Gastrocnemius medialis (tissue), 4 donors: ENCODE measurements around the gene TSPAN9. TPM values are rescaled to one million over a fixed set of nuclear protein-coding genes. Genes with fewer than 3 reads are reported as not detected.

Source experiments
- ATAC-seq, 2 donors: fragments of 150-250 bp; one replicate each; pipeline ENCODE4 v1.9.1; 2016
- DNase-seq, 2 donors: peaks; one replicate each; pipeline ENCODE4 v3.0.0-alpha.2; 2019
- H3K27ac ChIP-seq, 4 donors: fragments of 200-600 bp; sonication (generic); 1 replicate in 1 of 4; 2 replicates in 3 of 4; pipeline ENCODE4 v1.5.1; 2016 to 2018; ENCODE audit warnings: mild to moderate bottlenecking in 2 of 4, moderate library complexity in 1 of 4
- H3K27me3 ChIP-seq, 3 donors: fragments of 200-600 bp; sonication (generic) in 2 of 3; 1 replicate in 1 of 3; 2 replicates in 2 of 3; pipeline versions ENCODE4 v1.5.1 to v1.6.0; 2016 to 2019; ENCODE audit warnings: mild to moderate bottlenecking in 1 of 3, moderate library complexity in 1 of 3
- H3K36me3 ChIP-seq, 2 donors: fragments of 200-600 bp; sonication (generic) in 1 of 2; one replicate each; pipeline ENCODE4 v1.5.1; 2017 to 2018
- H3K4me1 ChIP-seq, 2 donors: fragments of 200-600 bp; sonication (generic) in 1 of 2; one replicate each; pipeline ENCODE4 v1.5.1; 2016 to 2017; ENCODE audit warnings: mild to moderate bottlenecking in 2 of 2
- H3K4me3 ChIP-seq, 4 donors: fragments of 200-600 bp; sonication (generic) in 3 of 4; 1 replicate in 1 of 4; 2 replicates in 3 of 4; pipeline ENCODE4 v1.5.1; 2016 to 2019; ENCODE audit warnings: mild to moderate bottlenecking in 2 of 4
- H3K9me3 ChIP-seq, 3 donors: fragments of 200-600 bp; sonication (generic) in 2 of 3; 1 replicate in 1 of 3; 2 replicates in 2 of 3; pipeline ENCODE4 v1.5.1; 2016 to 2019
- CTCF ChIP-seq, 5 experiments: fragments of 450-650 bp in 3 of 5; fragments of 200-600 bp in 2 of 5; sonication (generic) in 2 of 5; IDR thresholded peaks in 4 of 5; conservative IDR thresholded peaks in 1 of 5; 1 replicate in 4 of 5; 2 replicates in 1 of 5; pipeline ENCODE4 v1.5.1; 2016 to 2019; ENCODE audit warnings: antibody characterized with exemption in 5 of 5, mild to moderate bottlenecking in 3 of 5, moderate library complexity in 3 of 5
- POLR2A ChIP-seq, 2 donors: fragments of 450-650 bp; IDR thresholded peaks; one replicate each; pipeline ENCODE4 v1.6.1; 2017; ENCODE audit warnings: antibody characterized with exemption in 2 of 2, mild to moderate bottlenecking in 2 of 2, moderate library complexity in 2 of 2
- in situ Hi-C, 4 donors: fragments of 200-750 bp; cut with MboI; loops; one replicate each; pipeline versions ENCODE4 v1.15.0 to v1.8.0; 2017; ENCODE audit warnings: low sequenced_read_pairs in 4 of 4
- intact Hi-C: fragments of 100-400 bp; cut with DNase I; formaldehyde crosslinking; loops from one replicate; pipeline ENCODE4 v1.15.1; 2023; ENCODE audit warnings: low total_unique reads
- total RNA-seq, 4 donors: library from RNA; depleted of rRNA; stranded (reverse); fragments of >200 nt; gene quantifications; one replicate each; pipeline versions ENCODE4 v1.1.0 to v1.2.3, GENCODE V29; 2016

The TSPAN9 gene
- total RNA-seq, 4 donors from 2014 or later = 4.7 to 9.4 (median 7.4) TPM

- no peak overlapping the region for H3K4me3 ChIP-seq
- peak overlapping the region; percentile 46 to 66 (median 54) for H3K27ac ChIP-seq
- intact Hi-C loops (no loop called here), in situ Hi-C loops (no loop called here)
- H3K36me3 ChIP-seq = no peaks in the 10 kb centered on the region
- TF ChIP-seq CTCF (IDR thresholded peaks at IDR 0.05 in 4 of 5, conservative IDR thresholded peaks at IDR 0.05 in 1 of 5) (no peak), POLR2A (IDR thresholded peaks at IDR 0.05) (no peak)
- DNase-seq = no peak
- ATAC-seq = no peak
- H3K9me3 ChIP-seq = no peaks in the 10 kb centered on the region
- H3K4me1 ChIP-seq = peaks cover 17 to 27% of the 10 kb centered on the region in 2 donors
- H3K27me3 ChIP-seq = no peaks in the 10 kb centered on the region
These were observed 140.5 kb downstream of the TSPAN9 start for GRCh38 chr12:3217683-3218079.

GRCh38 chr12:3218228-3219171 lies 141.3 kb downstream of the TSPAN9 start:
- Histone ChIP-seq H3K27ac (peak overlapping the region; percentile 46 to 71 (median 59)), H3K4me1 (peaks cover 17 to 27% of the 10 kb centered on the region in 2 donors), H3K4me3 (no peak overlapping the region), H3K36me3 (no peaks in the 10 kb centered on the region), H3K27me3 (no peaks in the 10 kb centered on the region), H3K9me3 (no peaks in the 10 kb centered on the region)
- ATAC-seq (peak; percentile 62 to 81), DNase-seq (peak; percentile 47 to 76)
- intact Hi-C loops (no loop called here), in situ Hi-C loops (no loop called here)
- no peak for TF ChIP-seq POLR2A (IDR thresholded peaks at IDR 0.05)
- TF ChIP-seq CTCF (IDR thresholded peaks at IDR 0.05 in 4 of 5, conservative IDR thresholded peaks at IDR 0.05 in 1 of 5) = no peak

- in situ Hi-C loops = no loop called here
- ATAC-seq = no peak
- Histone ChIP-seq H3K27me3 (no peaks in the 10 kb centered on the region), H3K27ac (peak overlapping the region; percentile 46 to 71 (median 59)), H3K36me3 (no peaks in the 10 kb centered on the region), H3K4me3 (no peak overlapping the region), H3K9me3 (no peaks in the 10 kb centered on the region), H3K4me1 (peaks cover 17 to 27% of the 10 kb centered on the region in 2 donors)
- TF ChIP-seq CTCF (IDR thresholded peaks at IDR 0.05 in 4 of 5, conservative IDR thresholded peaks at IDR 0.05 in 1 of 5) = no peak
- TF ChIP-seq POLR2A (IDR thresholded peaks at IDR 0.05) = no peak
- intact Hi-C loops = no loop called here
- DNase-seq = no peak
These were observed 142.1 kb downstream of the TSPAN9 start for GRCh38 chr12:3219233-3219632.

- Histone ChIP-seq H3K9me3 (no peaks in the 10 kb centered on the region), H3K27ac (no peak overlapping the region), H3K4me3 (no peak overlapping the region), H3K36me3 (no peaks in the 10 kb centered on the region), H3K4me1 (peaks cover 17 to 28% of the 10 kb centered on the region in 2 donors), H3K27me3 (no peaks in the 10 kb centered on the region)
- no peak for TF ChIP-seq CTCF (IDR thresholded peaks at IDR 0.05 in 4 of 5, conservative IDR thresholded peaks at IDR 0.05 in 1 of 5)
- TF ChIP-seq POLR2A (IDR thresholded peaks at IDR 0.05) = no peak
- in situ Hi-C loops (no loop called here), intact Hi-C loops (no loop called here)
- ATAC-seq = no peak
- no peak for DNase-seq
These were observed 143.5 kb downstream of the TSPAN9 start for GRCh38 chr12:3220382-3221321.
